ENCODE measurements around the gene ZFP42.

The ZFP42 gene

DNA sequence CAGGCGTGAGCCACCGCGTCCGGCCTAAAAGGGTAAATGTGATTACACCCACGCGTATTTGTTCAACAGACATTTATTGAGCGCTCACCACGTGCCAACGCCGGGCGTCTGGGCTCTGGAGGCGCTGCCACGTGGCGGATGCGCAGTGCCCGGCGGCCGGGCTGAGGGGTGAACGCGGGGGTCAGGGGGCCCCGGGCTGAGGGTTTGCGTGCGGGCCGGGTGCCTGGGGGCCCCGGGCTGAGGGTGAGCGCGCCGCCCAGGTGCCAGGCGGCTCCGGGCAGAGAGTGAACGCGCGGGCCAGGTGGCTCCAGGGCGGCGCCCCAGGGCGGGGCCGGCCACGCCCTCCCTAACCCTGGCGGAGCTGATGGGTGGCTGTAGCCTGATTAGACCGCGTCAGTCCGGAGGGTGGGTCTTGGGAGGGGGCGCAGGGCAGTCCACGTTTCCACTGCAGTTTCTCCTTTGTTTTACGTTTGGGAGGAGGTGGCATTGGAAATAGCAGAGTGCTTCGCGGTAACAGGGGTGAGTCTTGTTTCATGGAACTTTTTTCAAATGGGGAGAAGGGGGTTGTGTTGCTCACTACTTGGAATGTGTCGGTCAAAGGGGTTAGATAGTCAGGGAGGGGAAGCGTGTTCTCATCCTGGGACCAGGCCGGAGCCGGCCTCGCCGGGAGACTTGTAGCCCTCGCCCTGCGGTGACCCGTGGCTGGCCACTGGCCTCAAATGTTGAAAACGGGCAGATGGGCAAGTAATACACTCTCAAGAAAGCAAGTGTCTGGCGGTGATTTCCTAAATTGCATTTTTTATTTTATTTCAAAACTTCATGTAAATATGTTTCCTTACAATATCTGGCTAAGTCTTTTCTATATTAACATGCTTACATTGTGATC lies at the start of gene ZFP42:
Gene ZFP42, plus strand, starts transcription at position 450 of the 886 bp plus-strand sequence. CDS start 7,037 bp downstream, outside the sequence.
- Histone ChIP-seq H3K27ac (no peak within 1 kb of the TSS), H3K4me3 (no peak within 1 kb of the TSS), H3K9ac (no peak within 1 kb of the TSS), H3K4me2 (no peak within 1 kb of the TSS), H3K9me3 (replicated peaks in 1 of 11) (peaks cover 18 to 42% (median 34%) of the 10 kb centered on the region in 11 experiments; a peak in 21 of 22 replicates), H3K36me3 (no peaks in the 10 kb centered on the region), H3K4me1 (no peaks in the 10 kb centered on the region), H4K20me1 (no peaks in the 10 kb centered on the region), H3K27me3 (no peaks in the 10 kb centered on the region)
- TF ChIP-seq Cebpa-rat (IDR thresholded peaks at IDR 0.05) = no peak

DNA sequence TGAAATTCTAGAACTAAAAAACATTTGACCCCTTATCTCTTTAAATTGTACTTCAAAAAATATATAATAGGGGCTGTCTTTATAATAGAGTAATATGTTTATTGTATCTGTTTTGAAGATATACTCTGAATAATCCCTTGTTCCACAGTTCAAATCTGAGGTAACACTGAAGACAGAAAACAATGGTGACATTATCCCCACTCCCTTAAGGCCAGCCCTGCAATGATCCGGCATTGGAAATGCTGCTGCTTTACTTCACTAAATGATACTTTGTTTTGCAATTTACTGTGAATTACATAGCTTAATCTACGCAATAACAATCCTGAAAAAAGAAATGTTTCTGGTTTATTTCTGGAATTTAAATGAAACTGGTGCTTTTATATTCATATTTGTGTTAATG lies 34.4 kb upstream of the ZFP42 start:
- Histone ChIP-seq H3K27me3 (no peaks in the 10 kb centered on the region), H3K36me3 (no peaks in the 10 kb centered on the region), H3K9me3 (replicated peaks in 1 of 11) (no peaks in the 10 kb centered on the region), H3K4me2 (no peak overlapping the region), H3K4me1 (no peaks in the 10 kb centered on the region), H3K9ac (no peak overlapping the region), H4K20me1 (no peaks in the 10 kb centered on the region), H3K27ac (no peak overlapping the region), H3K4me3 (no peak overlapping the region)
- TF ChIP-seq Cebpa-rat (IDR thresholded peaks at IDR 0.05) = no peak

DNA sequence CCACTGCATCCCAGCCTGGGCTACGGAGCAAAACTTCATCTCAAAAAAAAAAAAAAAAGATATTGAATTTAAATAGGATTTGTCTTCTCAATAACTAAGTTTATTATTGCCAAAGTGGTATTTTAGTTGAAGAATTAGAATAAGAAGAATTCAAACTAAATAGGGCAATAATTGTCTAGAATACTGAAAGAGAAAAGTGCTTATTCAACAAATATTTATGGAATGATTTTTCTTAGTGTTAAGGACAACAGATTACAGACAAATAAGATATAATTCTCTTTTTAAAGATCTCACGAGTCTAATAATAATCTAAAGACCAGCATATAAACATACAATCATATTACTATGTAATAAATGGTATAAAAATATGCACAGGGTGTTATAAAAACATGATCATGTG lies 33.6 kb upstream of the ZFP42 start:
- TF ChIP-seq Cebpa-rat (IDR thresholded peaks at IDR 0.05) = no peak
- H3K27me3 ChIP-seq = no peaks in the 10 kb centered on the region
- H3K4me2 ChIP-seq = no peak overlapping the region
- no peak overlapping the region for H3K9ac ChIP-seq
- no peaks in the 10 kb centered on the region for H3K4me1 ChIP-seq
- H3K4me3 ChIP-seq = no peak overlapping the region
- no peaks in the 10 kb centered on the region for H3K36me3 ChIP-seq
- H3K9me3 ChIP-seq (replicated peaks in 1 of 11) = no peaks in the 10 kb centered on the region
- no peak overlapping the region for H3K27ac ChIP-seq
- no peaks in the 10 kb centered on the region for H4K20me1 ChIP-seq

- Histone ChIP-seq H4K20me1 (no peaks in the 10 kb centered on the region), H3K4me2 (no peak overlapping the region), H3K27me3 (no peaks in the 10 kb centered on the region), H3K27ac (no peak overlapping the region), H3K9ac (no peak overlapping the region), H3K4me1 (no peaks in the 10 kb centered on the region), H3K9me3 (replicated peaks in 1 of 11) (no peaks in the 10 kb centered on the region), H3K36me3 (no peaks in the 10 kb centered on the region), H3K4me3 (no peak overlapping the region)
- TF ChIP-seq Cebpa-rat (IDR thresholded peaks at IDR 0.05) = no peak
Measured at GRCh38 chr4:187962926-187963325, 32.6 kb upstream of the ZFP42 start.

- TF ChIP-seq Cebpa-rat (IDR thresholded peaks at IDR 0.05) = no peak
- no peaks in the 10 kb centered on the region for H4K20me1 ChIP-seq
- H3K4me3 ChIP-seq = no peak overlapping the region
- no peak overlapping the region for H3K9ac ChIP-seq
- no peaks in the 10 kb centered on the region for H3K4me1 ChIP-seq
- H3K27me3 ChIP-seq = no peaks in the 10 kb centered on the region
- no peak overlapping the region for H3K4me2 ChIP-seq
- H3K27ac ChIP-seq = no peak overlapping the region
- H3K9me3 ChIP-seq (replicated peaks in 1 of 11) = no peaks in the 10 kb centered on the region
- no peaks in the 10 kb centered on the region for H3K36me3 ChIP-seq
Measured at GRCh38 chr4:187965726-187966125, 29.8 kb upstream of the ZFP42 start.

GRCh38 chr4:187972135-187972534 lies 23.4 kb upstream of the ZFP42 start:
- Histone ChIP-seq H4K20me1 (no peaks in the 10 kb centered on the region), H3K4me1 (peaks cover 0 to 8% (median 0%) of the 10 kb centered on the region in 10 experiments; a peak in 2 of 20 replicates), H3K9ac (no peak overlapping the region), H3K36me3 (no peaks in the 10 kb centered on the region), H3K4me3 (no peak overlapping the region; a peak in 1 of 20 replicates), H3K27me3 (no peaks in the 10 kb centered on the region), H3K27ac (no peak overlapping the region), H3K9me3 (replicated peaks in 1 of 11) (no peaks in the 10 kb centered on the region), H3K4me2 (peak overlapping the region in 1 of 11 experiments; percentile 43; a peak in 4 of 22 replicates)
- no peak for TF ChIP-seq Cebpa-rat (IDR thresholded peaks at IDR 0.05)

DNA sequence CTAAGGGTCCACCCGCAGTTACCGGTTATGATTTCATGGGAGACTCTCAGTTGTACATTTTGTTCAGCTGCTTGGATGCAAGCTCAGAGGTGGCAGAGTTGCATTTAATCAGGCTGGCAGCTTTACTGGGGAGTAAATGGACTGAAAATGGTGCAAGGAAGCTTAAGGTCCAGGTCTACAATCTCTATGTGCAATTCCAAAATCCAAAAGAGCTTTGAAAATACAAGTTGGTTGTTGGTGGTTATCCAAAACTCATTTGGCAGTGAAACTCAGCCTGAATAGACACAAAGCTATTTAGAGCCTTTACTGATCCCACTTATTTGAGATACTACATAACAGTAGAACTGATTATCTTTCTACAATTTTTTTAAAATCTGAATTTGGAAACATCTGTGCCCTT lies 11.8 kb upstream of the ZFP42 start:
- Histone ChIP-seq H3K9me3 (replicated peaks in 1 of 11) (0 out of 22 replicates have a peak, but pooled peaks cover 0 to 4% (median 0%) of the 10 kb centered on the region in 11 experiments), H3K4me3 (no peak overlapping the region), H3K4me2 (no peak overlapping the region), H4K20me1 (no peaks in the 10 kb centered on the region), H3K36me3 (no peaks in the 10 kb centered on the region), H3K27ac (no peak overlapping the region), H3K9ac (no peak overlapping the region), H3K4me1 (peaks cover 0 to under 1% (median 0%) of the 10 kb centered on the region in 10 experiments; a peak in 1 of 20 replicates), H3K27me3 (no peaks in the 10 kb centered on the region)
- no peak for TF ChIP-seq Cebpa-rat (IDR thresholded peaks at IDR 0.05)

- Histone ChIP-seq H3K36me3 (no peaks in the 10 kb centered on the region), H3K4me3 (no peak overlapping the region), H3K9ac (no peak overlapping the region), H3K4me1 (no peaks in the 10 kb centered on the region), H3K4me2 (no peak overlapping the region), H3K27ac (no peak overlapping the region), H3K27me3 (no peaks in the 10 kb centered on the region), H3K9me3 (replicated peaks in 1 of 11) (peaks cover 18 to 46% (median 32%) of the 10 kb centered on the region in 11 experiments; a peak in 21 of 22 replicates), H4K20me1 (no peaks in the 10 kb centered on the region)
- no peak for TF ChIP-seq Cebpa-rat (IDR thresholded peaks at IDR 0.05)
Measured at GRCh38 chr4:187992971-187993370, 2.6 kb upstream of the ZFP42 start.

DNA sequence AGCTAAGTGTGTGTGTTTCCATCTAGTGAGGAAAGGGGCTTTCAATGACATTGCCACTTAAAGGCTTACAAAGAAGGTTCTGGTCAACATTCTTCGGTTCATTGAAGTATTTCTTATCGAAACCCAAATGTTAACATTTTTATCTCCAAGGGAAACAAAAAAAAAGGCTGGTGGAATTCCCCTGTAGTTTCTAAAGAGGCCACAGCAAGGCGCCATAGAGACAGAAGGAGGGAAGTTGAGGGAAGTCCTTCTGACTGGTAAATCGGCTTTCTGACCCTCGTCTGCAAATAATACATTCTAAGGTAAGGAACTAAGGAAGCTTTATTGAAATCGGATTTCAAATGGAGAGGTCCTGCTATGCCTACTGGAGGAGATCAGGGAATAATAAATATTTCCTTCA lies 1.7 kb upstream of the ZFP42 start:
- Histone ChIP-seq H3K4me1 (no peaks in the 10 kb centered on the region), H3K4me2 (no peak overlapping the region), H3K9me3 (replicated peaks in 1 of 11) (peaks cover 18 to 46% (median 34%) of the 10 kb centered on the region in 11 experiments; a peak in 21 of 22 replicates), H3K36me3 (no peaks in the 10 kb centered on the region), H4K20me1 (no peaks in the 10 kb centered on the region), H3K27ac (no peak overlapping the region), H3K9ac (no peak overlapping the region), H3K4me3 (no peak overlapping the region), H3K27me3 (no peaks in the 10 kb centered on the region)
- no peak for TF ChIP-seq Cebpa-rat (IDR thresholded peaks at IDR 0.05)
